Sigmoid colon (tissue), 7 donors: ENCODE measurements around the gene VPS51. TPM values are rescaled to one million over a fixed set of nuclear protein-coding genes. Genes with fewer than 3 reads are reported as not detected.

ENCODE experiments used
- DNase-seq: peaks from one replicate; pipeline ENCODE4 v3.0.0-alpha.2; 2019
- H3K27ac ChIP-seq, 4 donors: fragments of 200-600 bp; sonication (generic); one replicate each; pipeline ENCODE4 v1.5.1; 2016 to 2019; ENCODE audit warnings: mild to moderate bottlenecking in 1 of 4
- H3K27me3 ChIP-seq, 3 donors: fragments of 200-600 bp; sonication (generic); one replicate each; pipeline ENCODE4 v1.5.1; 2019; ENCODE audit warnings: mild to moderate bottlenecking in 1 of 3
- H3K36me3 ChIP-seq, 4 donors: fragments of 200-600 bp; sonication (generic); one replicate each; pipeline ENCODE4 v1.5.1; 2016 to 2019
- H3K4me1 ChIP-seq, 4 donors: fragments of 200-600 bp; sonication (generic); one replicate each; pipeline ENCODE4 v1.5.1; 2017 to 2019
- H3K4me3 ChIP-seq, 4 donors: fragments of 200-600 bp; sonication (generic); one replicate each; pipeline ENCODE4 v1.5.1; 2017 to 2019; ENCODE audit warnings: mild to moderate bottlenecking in 2 of 4, moderate library complexity in 1 of 4
- H3K9me3 ChIP-seq, 4 donors: fragments of 200-600 bp in 3 of 4; sonication (generic) in 3 of 4; one replicate each; pipeline versions ENCODE4 v1.5.1 to v1.6.1; 2013 to 2019
- EP300 ChIP-seq, 4 donors: sonication (generic); formaldehyde crosslinking; IDR thresholded peaks; one replicate each; pipeline ENCODE4 v1.6.1; 2017; ENCODE audit warnings: antibody characterized with exemption in 4 of 4
- POLR2A ChIP-seq, 2 donors: fragments of 450-650 bp; IDR thresholded peaks; one replicate each; pipeline ENCODE4 v1.6.1; 2016; ENCODE audit warnings: antibody characterized with exemption in 2 of 2, mild to moderate bottlenecking in 2 of 2, moderate library complexity in 2 of 2
- POLR2AphosphoS5 ChIP-seq, 4 donors: sonication (generic); formaldehyde crosslinking; IDR thresholded peaks; one replicate each; pipeline ENCODE4 v1.6.1; 2017; ENCODE audit warnings: antibody characterized with exemption in 4 of 4
- WGBS, 2 donors: extraction: QIAGEN DNeasy Blood & Tissue Kit; methylation state at CpG; one replicate each; pipeline ENCODE4 v1.1.7; 2013; 5-methylcytosine and 5-hydroxymethylcytosine counted together
- intact Hi-C: fragments of 100-400 bp; cut with DNase I; formaldehyde crosslinking; loops from one replicate; pipeline ENCODE4 v1.15.1; 2023
- polyA plus RNA-seq, 3 donors: library from polyadenylated mRNA; stranded (reverse); fragments of 200-250 nt; gene quantifications; one replicate each; pipeline ENCODE4 v1.2.3, GENCODE V29; 2013
- total RNA-seq, 4 donors: library from RNA; depleted of rRNA; stranded (reverse); fragments of >200 nt; gene quantifications; one replicate each; pipeline ENCODE4 v1.1.0, GENCODE V29; 2016
- TF ChIP-seq, protein P1 (sequence below), 4 experiments: fragments of 450-650 bp in 3 of 4; fragments of 200-600 bp in 1 of 4; IDR thresholded peaks; one replicate each; pipeline ENCODE4 v1.5.1; 2016 to 2019; ENCODE audit warnings: antibody characterized with exemption in 4 of 4, mild to moderate bottlenecking in 3 of 4, moderate library complexity in 2 of 4
- donor health status: healthy with polysubstance abuse.
- donor health status: Bipolar disorder and iron deficiency.
- donor health status: healthy.

The VPS51 gene
- total and polyA plus RNA-seq, 7 donors: 86.2 to 752 (median 211) TPM

DNA sequence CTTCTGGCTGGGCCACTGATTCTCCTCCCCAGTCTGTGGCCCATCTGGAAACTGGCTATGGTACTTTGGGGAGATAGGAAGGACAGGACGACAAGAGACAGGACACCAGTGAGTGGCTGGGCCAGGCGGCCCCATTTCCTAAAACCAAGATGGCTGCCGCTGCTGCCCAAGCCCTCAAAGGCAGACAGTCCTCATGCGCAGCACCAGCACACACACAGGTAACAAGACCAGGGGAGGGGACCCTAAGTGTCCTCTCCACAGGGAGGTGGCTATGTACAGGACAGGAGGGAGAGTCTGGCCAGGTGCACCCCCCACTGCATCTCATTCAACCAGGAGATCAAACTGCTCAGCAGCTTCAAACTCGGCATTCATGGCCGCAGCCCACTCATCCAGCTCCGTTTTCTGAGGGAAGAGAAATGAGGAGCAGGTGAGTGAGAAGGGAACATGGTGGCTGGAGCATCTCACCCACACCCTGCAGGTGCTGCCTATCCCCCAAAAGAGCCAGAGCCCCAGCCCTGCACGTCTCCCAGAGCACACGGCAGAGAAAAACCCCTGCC is 17.1 kb upstream of the VPS51 start:
- 93% methylated on average over 9 of the region's 9 CpGs for WGBS, 2 donors
- Histone ChIP-seq H3K4me1 (peaks cover 0 to 17% (median 7%) of the 10 kb centered on the region in 4 donors), H3K36me3 (no peaks in the 10 kb centered on the region), H3K4me3 (no peak overlapping the region), H3K27me3 (no peaks in the 10 kb centered on the region), H3K9me3 (no peaks in the 10 kb centered on the region), H3K27ac (peak overlapping the region in 3 of 4 donors; percentile 30 to 48 (median 31))
- DNase-seq: no peak
- TF ChIP-seq POLR2AphosphoS5 (IDR thresholded peaks at IDR 0.05): no peak
- TF ChIP-seq, protein P1, sequence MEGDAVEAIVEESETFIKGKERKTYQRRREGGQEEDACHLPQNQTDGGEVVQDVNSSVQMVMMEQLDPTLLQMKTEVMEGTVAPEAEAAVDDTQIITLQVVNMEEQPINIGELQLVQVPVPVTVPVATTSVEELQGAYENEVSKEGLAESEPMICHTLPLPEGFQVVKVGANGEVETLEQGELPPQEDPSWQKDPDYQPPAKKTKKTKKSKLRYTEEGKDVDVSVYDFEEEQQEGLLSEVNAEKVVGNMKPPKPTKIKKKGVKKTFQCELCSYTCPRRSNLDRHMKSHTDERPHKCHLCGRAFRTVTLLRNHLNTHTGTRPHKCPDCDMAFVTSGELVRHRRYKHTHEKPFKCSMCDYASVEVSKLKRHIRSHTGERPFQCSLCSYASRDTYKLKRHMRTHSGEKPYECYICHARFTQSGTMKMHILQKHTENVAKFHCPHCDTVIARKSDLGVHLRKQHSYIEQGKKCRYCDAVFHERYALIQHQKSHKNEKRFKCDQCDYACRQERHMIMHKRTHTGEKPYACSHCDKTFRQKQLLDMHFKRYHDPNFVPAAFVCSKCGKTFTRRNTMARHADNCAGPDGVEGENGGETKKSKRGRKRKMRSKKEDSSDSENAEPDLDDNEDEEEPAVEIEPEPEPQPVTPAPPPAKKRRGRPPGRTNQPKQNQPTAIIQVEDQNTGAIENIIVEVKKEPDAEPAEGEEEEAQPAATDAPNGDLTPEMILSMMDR (IDR thresholded peaks at IDR 0.05): no peak
- TF ChIP-seq POLR2A (IDR thresholded peaks at IDR 0.05): no peak
- no peak for TF ChIP-seq EP300 (IDR thresholded peaks at IDR 0.05)
- intact Hi-C loops: no loop called here

- intact Hi-C loops: loop anchor here (5.0 kb wide), 1 partner anchor 56 kb away; the partner anchor contains the start of gene SNX15
- peaks cover 8 to 33% (median 21%) of the 10 kb centered on the region in 4 donors for H3K36me3 ChIP-seq
- H3K9me3 ChIP-seq: no peaks in the 10 kb centered on the region
- peak overlapping the region; percentile 78 to 84 (median 82) for H3K4me3 ChIP-seq
- 3 to 7% methylated on average over 13 of the region's 13 CpGs for WGBS, 2 donors
- TF ChIP-seq POLR2AphosphoS5 (IDR thresholded peaks at IDR 0.05) (no peak), POLR2A (IDR thresholded peaks at IDR 0.05) (no peak), EP300 (IDR thresholded peaks at IDR 0.05) (no peak)
- TF ChIP-seq, protein P1 (IDR thresholded peaks at IDR 0.05): no peak
- no peaks in the 10 kb centered on the region for H3K27me3 ChIP-seq
- peak overlapping the region; percentile 88 to 95 (median 92) for H3K27ac ChIP-seq
- peaks cover 0 to 23% (median 20%) of the 10 kb centered on the region in 4 donors for H3K4me1 ChIP-seq
- no peak for DNase-seq
These were observed 12.7 kb upstream of the VPS51 start for GRCh38 chr11:65083134-65083833.

- intact Hi-C loops: loop anchor here (1.0 to 5.0 kb wide), 4 partner anchors 12 to 71 kb away; partner anchors contain the start of genes SNX15, VPS51 and ZNHIT2
- peak; percentile 97 for DNase-seq
- peaks cover 15 to 40% (median 27%) of the 10 kb centered on the region in 4 donors for H3K36me3 ChIP-seq
- H3K4me1 ChIP-seq: peaks cover 0 to 23% (median 20%) of the 10 kb centered on the region in 4 donors
- H3K4me3 ChIP-seq: peak within 1 kb of the TSS; percentile 78 to 84 (median 82)
- no peaks in the 10 kb centered on the region for H3K27me3 ChIP-seq
- TF ChIP-seq EP300 (IDR thresholded peaks at IDR 0.05) (peak in 2 of 4 donors; percentile 33 to 82), POLR2AphosphoS5 (IDR thresholded peaks at IDR 0.05) (peak; percentile 83 to 93 (median 92)), POLR2A (IDR thresholded peaks at IDR 0.05) (peak in 1 of 2 donors; percentile 48)
- TF ChIP-seq, protein P1 (IDR thresholded peaks at IDR 0.05): no peak
- H3K9me3 ChIP-seq: no peaks in the 10 kb centered on the region
- 0% methylated on average over 79 of the region's 79 CpGs for WGBS, 2 donors
- peak within 1 kb of the TSS; percentile 88 to 95 (median 92) for H3K27ac ChIP-seq
These were observed 12.0 kb upstream of the VPS51 start, which contains the start of the genes CDCA5 and ZFPL1 for GRCh38 chr11:65083834-65084597. CDCA5 (minus strand) TSS chr11:65084040; CDS start chr11:65083978, 62 bp downstream. ZFPL1 (plus strand) TSS chr11:65084222; CDS start chr11:65084699, 477 bp downstream.

- peaks cover 0 to 23% (median 20%) of the 10 kb centered on the region in 4 donors for H3K4me1 ChIP-seq
- H3K27me3 ChIP-seq: no peaks in the 10 kb centered on the region
- peak overlapping the region; percentile 88 to 95 (median 92) for H3K27ac ChIP-seq
- WGBS, 2 donors: 43 to 50% methylated on average over 23 of the region's 23 CpGs
- DNase-seq: no peak
- intact Hi-C loops: loop anchor here (1.0 to 5.0 kb wide), 4 partner anchors 12 to 72 kb away; partner anchors contain the start of genes SNX15, VPS51 and ZNHIT2
- TF ChIP-seq POLR2A (IDR thresholded peaks at IDR 0.05): no peak
- TF ChIP-seq POLR2AphosphoS5 (IDR thresholded peaks at IDR 0.05): no peak
- no peak for TF ChIP-seq EP300 (IDR thresholded peaks at IDR 0.05)
- TF ChIP-seq, protein P1 (IDR thresholded peaks at IDR 0.05): no peak
- no peaks in the 10 kb centered on the region for H3K9me3 ChIP-seq
- H3K4me3 ChIP-seq: peak overlapping the region; percentile 78 to 84 (median 82)
- peaks cover 17 to 48% (median 30%) of the 10 kb centered on the region in 4 donors for H3K36me3 ChIP-seq
These were observed 11.2 kb upstream of the VPS51 start for GRCh38 chr11:65084598-65085375.
